ENCODE results near the gene CCDC187.
"Not testable (repeated sequence)": the region's sequence is repeated elsewhere in the genome, so short reads cannot be mapped to it uniquely, and the experiment has no call there.

The CCDC187 gene

DNA sequence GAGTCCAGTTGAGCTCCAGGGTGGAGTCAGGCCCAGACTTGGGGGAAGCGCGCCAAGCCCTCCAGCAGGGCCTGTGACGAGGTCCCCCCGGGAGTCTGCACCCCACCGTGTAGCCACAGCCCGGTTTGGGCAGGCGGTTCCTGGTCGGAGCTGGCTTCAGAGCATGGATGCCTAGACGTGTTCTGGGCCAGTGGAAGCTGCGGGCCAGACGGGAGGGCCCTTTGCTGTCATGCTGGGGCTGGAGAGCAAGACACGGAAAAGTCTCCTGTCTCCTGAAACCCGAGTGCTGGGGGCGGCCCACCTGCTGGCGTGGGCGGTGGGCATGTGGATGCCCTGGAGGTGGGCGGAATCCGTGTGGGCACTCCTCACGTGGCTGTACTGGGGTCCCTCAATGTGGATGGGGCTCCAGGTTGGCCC lies 25.3 kb upstream of the CCDC187 start:
- in situ Hi-C loops (cut with MboI; ENCODE audit: low sequenced_read_pairs): loop anchor here (25.0 kb wide), 1 partner anchor 308 kb away; no protein-coding TSS in a partner anchor

DNA sequence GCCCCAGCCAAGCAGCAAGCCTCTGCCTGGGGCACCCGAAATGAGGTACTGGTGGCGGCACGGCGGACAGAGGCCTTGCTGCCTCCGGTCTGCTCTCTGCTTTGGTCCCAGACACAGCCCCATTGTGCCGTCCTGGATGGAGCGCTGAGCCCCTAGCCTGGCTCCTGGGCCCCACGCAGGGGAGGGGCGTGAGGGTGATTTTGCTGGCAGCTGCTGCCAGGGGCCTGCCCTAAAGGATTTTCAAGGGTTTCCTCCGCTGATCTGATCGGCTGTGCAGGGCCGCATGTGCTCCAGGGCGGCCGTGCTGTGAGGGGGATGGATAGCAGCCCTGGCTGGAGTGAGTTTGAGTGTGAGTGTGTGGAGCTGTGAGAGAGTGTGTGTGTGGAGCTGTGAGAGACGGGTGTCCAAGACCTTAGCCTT lies 24.7 kb upstream of the CCDC187 start:
- in situ Hi-C loops (cut with MboI; ENCODE audit: low sequenced_read_pairs): loop anchor here (25.0 kb wide), 1 partner anchor 309 kb away; no protein-coding TSS in a partner anchor

DNA sequence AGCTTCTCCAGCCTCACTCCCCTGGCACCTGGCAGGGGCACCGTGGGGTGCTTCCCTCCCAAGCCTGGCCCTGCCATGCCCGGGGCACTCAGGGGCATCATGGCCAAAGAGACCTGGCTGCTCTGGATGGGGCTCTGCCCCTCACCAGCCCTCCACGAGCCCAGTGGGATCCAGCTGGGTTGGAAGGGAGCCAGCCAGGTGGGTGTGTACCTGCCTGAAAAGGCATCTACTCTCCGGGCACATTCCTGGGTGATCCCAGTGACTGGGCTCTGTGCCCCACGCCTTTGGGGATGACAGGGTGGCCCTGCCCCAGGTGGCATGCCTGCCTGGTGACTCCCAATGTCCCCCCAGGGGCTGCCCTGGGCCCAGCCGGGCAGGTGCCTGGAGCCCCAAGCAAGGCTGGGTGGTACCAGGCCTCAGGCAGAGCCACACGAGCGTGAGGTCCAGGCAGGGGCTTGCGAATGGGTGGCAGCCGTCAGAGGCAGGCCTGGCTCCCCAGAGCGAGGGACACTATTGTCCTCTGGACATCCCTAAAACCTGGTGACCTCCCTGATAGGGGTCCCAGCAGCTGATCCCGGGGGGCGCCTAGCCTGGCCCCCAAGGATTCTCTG lies 24.2 kb upstream of the CCDC187 start:
- in situ Hi-C loops (cut with MboI; ENCODE audit: low sequenced_read_pairs): loop anchor here (25.0 kb wide), 1 partner anchor 309 kb away; no protein-coding TSS in a partner anchor

DNA sequence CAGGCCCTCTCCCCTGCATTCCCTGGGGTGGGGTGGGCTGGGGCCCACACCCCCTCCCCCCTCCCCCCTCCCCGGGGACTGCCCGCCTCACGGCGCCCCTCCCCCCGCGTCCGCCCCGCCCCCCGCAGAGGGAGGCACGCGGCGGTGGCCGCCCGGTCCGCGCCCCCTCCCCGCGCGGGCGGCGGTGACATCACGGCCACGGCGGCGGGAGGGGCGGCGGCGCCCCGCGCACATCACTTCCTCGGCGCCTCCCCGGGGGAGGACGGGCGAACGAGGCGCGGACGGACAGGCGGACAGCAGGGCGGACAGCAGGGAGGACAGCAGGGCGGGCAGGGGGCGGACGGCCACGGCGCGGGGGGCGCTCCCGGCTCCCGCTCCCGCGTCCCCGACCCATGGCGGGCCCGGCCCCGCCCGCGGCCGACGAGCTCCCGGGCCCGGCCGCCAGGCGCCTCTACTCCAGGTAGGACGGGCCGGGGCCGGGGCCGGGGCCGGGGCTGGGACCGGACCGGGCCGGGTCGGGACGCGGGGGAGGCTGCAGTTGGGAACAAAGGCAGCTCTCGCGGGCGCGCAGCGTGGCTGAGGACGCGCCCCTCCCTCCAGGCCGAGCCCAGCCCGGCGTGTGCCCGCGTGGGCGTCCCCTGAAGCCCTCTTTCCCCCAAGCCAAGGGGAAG lies 23.5 kb upstream of the CCDC187 start, which contains the start of gene GPSM1:
TSS of gene GPSM1 (plus strand) at position 236 of the 671 bp plus-strand sequence. CDS start at position 393, 157 bp downstream.
- in situ Hi-C loops (cut with MboI; ENCODE audit: low sequenced_read_pairs): loop anchor here (25.0 kb wide), 1 partner anchor 310 kb away; no protein-coding TSS in a partner anchor

DNA sequence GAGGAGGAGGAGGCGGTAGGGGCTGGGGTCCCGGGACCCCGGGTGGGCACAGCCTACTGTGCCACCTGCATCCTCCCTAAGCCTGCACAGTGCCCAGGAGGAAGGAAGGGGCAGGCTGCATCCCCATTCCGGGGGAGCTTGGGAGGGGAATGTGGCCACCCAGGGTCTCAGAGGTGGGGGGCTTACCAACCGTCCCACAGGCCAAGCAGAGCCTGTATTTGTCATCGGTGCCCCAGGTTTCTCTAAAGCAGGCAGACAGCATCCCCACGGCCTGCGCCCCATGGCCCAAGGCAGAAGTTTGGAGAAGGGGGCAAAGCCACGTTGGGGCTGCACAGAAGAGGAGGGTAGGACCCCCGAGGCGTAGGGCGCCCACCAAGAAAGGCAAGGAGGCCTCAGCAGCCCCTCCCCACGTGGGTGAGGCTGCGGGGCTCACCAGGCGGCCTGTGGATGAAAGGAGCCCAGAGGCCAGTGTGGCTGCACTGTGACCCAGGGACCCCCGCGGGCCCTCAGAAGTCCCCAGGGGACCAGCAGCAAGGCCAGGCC lies 22.9 kb upstream of the CCDC187 start:
- in situ Hi-C loops (cut with MboI; ENCODE audit: low sequenced_read_pairs): loop anchor here (25.0 kb wide), 1 partner anchor 310 kb away; no protein-coding TSS in a partner anchor

DNA sequence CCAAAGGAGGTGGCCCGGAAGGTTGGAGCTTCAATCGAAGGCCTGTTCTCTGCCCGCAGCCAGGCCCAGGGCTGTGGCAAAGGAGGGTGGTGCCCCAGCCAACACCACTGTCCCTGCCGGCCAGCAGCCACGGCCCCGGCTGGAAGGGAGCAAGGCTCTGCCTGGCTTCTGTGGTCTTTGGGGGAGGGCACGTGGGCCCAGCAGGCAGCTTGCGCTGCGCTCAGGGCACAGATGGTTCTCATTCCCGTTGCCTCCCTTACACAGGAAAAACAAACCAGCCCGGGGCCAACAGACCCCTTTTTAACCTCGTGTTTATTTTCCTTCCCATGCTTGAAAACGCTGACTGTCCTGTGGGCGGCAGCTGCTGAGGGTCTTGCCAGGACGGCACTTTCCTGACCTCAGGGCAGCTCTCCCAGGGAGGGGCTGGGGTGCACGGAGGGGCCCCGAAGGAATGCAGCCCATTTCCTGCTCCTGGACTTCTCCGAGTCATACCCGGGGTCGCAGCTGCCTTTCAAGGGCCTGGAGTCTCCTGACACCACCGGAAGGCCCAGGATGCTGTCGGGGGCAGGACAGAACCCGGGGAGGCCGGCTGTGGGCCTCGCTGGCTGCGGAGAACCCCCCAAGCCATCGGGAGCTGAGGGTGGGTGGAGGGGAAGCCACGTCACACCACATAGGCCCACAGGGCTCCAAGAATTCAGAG lies 22.3 kb upstream of the CCDC187 start:
- in situ Hi-C loops (cut with MboI; ENCODE audit: low sequenced_read_pairs): loop anchor here (25.0 kb wide), 1 partner anchor 311 kb away; no protein-coding TSS in a partner anchor

DNA sequence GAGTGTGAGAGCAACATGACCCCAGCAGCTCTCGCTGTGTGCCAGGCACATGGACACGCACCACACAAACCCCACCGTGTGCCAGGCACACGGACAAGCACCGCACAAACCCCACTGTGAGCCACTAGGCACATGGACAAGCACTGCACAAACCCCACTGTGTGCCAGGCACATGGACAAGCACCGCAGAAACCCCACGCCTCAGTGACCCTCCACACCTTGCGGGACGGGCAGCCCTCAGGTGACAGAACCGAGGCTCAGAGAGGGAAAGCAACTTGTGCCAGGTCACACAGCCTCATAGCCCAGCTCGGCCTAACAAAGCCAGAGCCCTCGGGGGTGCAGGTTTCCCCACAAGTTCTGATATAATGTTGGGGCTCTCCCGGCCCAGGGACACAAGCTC lies 21.5 kb upstream of the CCDC187 start:
- in situ Hi-C loops (cut with MboI; ENCODE audit: low sequenced_read_pairs): loop anchor here (25.0 kb wide), 1 partner anchor 312 kb away; no protein-coding TSS in a partner anchor

DNA sequence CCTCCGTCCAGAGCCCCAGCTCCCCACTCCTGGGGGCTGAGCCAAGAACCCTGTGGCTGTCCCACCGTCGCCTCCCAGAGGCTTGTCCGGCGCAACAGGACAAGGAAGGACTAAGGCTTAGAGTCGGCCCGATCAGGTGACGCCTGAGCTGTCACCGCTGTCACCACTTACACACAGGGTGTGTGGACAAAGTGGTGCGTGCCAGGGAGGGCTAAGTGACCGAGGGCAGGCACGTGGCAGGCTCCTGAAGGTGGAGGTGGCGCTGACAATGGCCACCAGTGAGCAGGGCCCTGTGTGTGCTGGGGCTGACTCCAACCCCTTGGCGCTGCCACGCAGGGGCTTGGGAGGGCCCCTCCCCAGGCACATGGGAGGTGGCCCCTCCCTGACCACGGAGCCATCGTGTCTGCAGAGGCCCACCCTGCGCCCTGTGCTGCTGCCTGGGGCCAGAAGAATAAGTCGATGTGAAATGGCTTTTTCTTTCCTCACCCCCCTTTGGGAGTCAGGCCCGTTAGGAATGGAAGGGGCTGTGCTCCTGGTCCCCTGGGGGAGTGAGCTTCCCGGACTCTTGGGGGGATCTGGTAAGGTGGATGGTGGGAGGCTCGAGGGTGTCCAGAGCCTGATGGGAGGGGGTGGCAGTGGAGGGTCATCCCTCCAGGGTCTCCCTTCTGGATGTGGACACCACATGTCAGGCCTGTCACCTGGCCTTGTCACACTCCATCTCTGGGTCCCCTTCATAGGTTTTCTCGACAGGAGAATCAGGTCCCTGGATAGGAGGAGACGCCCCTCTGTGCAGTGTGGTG lies 20.8 kb upstream of the CCDC187 start:
- in situ Hi-C loops (cut with MboI; ENCODE audit: low sequenced_read_pairs): loop anchor here (25.0 kb wide), 1 partner anchor 313 kb away; no protein-coding TSS in a partner anchor

DNA sequence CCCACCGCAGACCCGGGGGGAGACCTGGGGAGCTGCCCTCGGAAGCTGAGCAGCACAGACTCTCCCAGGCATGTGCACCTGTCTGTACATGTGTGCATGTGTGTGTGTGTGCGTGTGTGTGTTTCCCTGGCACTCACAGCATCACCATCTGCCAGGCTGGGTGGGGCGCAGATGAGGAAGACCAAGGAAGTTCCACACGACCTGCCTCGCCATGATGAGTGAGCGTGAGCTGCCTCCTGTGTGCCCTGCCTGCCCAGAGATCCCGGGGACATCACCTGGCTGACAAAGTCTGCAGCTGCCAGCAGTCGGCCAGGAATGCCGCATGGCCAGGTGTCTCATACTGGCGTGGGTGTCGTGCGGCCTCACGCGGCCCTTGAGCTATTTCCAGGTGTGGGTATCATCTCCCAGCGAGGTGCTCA lies 19.5 kb upstream of the CCDC187 start:
- in situ Hi-C loops (cut with MboI; ENCODE audit: low sequenced_read_pairs): no loop called here

DNA sequence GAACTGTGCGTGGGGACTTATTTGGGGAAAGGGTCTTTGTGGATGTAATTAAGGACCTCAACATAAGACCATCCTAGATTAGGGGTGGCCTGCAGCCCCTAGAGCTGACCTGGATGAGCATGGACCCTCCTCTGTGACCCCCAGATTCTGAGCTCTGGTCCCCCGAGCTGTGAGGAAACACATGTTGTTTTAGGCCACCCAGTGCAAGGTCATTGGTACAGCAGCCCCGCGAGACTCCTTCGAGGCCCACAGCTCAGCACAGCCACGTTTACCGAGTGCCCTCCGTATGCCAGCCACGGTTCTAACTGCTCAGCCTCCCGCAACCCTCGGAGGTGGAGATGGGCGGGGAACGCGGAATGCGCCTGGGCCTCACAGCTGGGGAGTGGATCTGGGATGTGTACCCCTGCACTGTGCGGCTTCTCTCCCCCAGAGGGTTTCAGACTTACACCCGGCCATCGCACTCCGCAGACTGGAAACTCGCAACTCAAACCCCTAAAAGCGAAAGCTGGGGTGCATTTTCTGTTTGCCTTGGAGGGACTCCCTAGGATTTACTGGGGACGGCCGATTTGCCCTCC lies 18.9 kb upstream of the CCDC187 start:
- in situ Hi-C loops (cut with MboI; ENCODE audit: low sequenced_read_pairs): no loop called here

DNA sequence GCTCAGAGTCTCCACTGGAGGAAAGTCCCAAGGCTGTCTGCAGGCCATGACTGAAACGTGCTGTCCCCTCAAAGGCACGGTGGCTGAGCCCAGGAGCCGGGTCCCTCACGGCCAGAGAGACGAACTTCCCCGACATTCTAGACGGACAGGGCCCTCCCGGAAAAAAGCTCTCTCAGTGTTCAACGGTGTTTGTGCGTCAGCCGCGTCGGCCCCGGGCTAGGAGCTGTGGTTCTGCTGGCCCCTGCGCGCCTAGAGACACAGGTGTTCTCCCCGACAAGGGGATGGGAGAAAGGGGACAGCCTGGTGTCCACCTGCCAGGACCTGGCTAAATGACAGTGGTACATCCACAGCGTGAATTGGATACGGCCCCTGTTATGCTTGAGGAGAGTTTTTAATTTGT lies 17.7 kb upstream of the CCDC187 start:
- in situ Hi-C loops (cut with MboI; ENCODE audit: low sequenced_read_pairs): no loop called here

DNA sequence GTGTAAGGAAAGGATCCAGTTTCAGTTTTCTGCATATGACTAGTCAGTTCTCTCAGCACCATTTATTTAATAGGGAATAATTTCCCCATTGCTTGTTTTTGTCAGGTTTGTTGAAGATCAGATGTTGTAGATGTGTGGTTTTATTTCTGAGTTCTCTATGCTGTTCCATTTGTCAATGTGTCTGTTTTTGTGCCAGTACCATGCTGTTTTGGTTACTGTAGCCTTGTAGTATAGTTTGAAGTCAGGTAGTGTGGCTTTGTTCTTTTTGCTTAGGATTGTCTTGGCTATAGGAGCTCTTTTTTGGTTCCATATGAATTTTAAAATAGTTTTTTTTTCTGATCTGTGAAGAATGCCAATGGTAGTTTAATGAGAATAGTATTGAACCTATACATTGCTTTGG lies 17.1 kb upstream of the CCDC187 start:
- in situ Hi-C loops (cut with MboI; ENCODE audit: low sequenced_read_pairs): not testable (repeated sequence)

DNA sequence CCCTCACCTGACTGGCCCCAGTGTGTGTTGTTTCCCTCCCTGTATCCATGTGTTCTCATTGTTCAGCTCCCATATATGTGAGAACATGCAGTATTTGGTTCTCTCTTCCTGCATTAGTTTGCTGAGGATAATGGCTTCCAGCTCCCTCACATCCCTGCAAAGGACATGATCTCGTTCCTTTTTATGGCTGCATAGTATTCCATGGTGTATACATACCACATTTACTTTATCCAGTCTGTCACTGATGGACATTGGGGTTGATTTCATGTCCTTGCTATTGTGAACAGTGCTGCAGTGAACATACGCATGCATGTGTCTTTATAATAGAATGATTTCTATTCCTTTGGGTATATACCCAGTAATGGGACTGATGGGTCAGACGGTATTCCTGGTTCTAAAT lies 16.1 kb upstream of the CCDC187 start:
- in situ Hi-C loops (cut with MboI; ENCODE audit: low sequenced_read_pairs): not testable (repeated sequence)

DNA sequence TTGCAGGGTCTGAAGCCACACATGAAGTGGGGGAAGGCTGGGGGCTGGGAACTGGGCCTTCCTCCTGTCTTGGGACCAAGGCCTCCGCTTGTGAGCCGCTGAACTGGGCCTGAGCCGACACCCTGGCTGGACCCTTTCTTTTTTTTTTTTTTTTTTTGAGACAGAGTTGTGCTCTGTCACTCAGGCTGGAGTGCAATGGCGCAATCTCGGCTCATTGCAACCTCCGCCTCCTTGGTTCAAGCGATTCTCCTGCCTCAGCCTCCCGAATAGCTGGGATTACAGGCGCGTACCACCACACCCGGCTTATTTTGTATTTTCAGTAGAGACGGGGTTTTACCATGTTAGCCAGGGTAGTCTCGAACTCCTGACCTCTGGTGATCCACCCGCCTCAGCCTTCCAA lies 15.3 kb upstream of the CCDC187 start:
- in situ Hi-C loops (cut with MboI; ENCODE audit: low sequenced_read_pairs): not testable (repeated sequence)

DNA sequence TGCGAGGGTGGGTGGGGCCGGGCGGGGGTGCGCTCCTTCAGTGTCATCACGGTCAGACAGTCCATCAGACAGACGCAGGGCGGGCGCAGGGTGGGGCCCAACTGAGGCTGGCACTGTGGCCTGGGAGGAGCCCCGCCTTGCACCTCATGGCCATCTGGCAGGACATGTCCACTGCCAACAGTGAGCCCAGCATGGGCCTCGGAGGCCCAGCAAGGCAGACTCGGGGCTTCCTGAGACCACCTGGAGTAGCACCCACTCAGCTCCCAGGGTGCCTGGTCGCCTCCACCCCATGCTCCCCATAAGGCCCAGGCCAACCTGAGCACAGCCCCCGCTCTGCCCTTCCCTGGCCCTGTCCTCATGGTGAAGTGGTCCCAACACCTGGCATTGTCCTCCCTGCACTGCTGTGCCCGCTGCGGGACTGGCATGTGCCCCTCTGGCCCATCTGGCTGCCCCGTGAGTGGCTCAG lies 14.9 kb upstream of the CCDC187 start:
- in situ Hi-C loops (cut with MboI; ENCODE audit: low sequenced_read_pairs): no loop called here

DNA sequence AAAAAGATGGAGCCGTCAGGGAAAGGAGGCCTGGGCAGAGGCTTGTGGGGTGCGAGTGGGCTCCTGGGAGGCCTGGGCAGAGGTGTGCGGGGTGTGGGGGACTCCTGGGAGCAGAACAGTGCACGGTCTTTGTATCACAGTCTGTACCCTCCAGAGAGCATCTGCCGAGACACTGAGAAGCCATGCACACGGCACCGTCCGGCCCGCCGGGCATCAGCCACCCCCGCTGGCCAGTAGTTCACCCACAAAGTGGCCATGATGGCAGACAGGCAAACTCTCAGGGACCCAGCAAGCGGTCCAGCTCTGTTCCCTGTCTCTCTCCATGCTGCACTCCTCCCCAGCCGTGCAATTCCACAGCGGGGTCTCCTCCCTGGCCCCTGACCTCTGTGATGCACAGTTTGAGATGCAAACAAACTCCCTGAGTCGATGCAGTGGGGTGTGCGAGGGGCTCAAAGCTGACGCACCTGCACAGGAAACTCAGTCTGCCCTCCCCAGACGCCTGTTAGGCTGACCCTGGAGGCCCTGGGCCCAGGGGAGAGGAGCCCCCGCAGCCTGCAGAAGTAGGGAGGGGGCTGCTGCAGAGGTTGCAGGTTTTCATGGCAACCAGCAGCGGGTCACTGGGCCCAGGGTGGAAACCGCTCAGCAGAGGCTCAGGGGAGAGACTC lies 14.3 kb upstream of the CCDC187 start:
- in situ Hi-C loops (cut with MboI; ENCODE audit: low sequenced_read_pairs): no loop called here

DNA sequence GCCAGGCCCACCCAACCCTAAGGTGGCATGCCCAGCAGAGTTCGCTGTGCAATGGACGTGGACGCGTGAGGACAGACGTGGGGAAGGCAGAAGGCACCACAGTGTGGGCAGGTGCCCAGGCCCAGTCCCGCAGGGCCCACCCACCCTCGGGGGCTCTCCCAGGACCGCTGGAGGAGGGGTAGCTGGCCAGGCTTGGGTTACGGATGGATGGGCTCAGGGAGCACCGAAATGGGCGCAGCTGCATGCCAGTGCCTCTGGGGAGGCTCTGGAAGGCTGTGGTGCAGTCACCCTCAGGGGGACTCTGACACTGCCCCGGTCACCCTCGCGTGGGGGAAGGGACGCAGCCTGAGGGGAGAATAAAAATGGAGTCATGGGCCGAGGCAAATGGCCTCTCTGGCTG lies 13.8 kb upstream of the CCDC187 start:
- in situ Hi-C loops (cut with MboI; ENCODE audit: low sequenced_read_pairs): no loop called here

DNA sequence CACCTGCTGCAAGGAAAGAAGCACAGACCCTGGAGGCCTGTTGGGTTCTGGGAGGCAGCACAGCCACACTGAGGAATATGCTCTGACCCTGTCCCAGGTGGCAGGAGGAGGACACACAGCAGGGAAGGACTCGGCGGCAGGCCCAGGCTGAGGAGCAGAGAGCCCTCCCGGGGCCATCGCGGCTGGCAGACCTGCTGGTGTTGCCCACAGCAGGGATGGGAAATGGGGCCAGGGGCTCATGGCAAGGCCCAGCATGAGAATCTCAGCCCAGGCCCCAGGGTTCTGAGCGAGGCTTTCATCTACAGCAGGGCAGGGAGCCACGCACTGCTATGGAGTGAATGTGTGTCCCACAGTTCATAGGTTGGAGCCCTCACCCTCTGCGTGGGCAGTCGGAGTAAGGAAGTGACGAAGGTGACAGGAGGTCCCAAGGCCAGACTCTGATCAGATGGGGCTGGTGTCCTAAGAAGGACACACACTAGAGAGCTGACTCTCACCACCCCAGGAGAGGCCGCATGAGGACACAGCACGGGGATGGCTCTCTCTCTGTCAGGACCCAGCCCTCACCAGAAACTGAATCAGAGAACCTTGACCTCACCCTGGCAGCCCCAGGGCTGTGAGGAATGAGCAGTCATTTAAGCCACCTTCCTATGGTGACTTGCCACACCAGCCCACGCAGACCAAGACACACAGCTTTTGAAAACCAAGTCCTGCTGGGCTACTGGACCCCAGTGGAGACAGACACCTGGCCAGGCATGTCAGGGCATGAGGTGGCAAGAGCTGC lies 13.2 kb upstream of the CCDC187 start:
- in situ Hi-C loops (cut with MboI; ENCODE audit: low sequenced_read_pairs): no loop called here

Data from HL-60/S4 treated with phorbol 12-myristate 13-acetate at 8.2 ng/mL for 4 days and 3 days (cell line).